IPS DF 4.7 (cell line): ENCODE data around the gene NXT1.

ENCODE experiments used
- DNase-seq: peaks from one replicate; pipeline ENCODE4 v3.0.0-alpha.2; 2013; ENCODE audit warnings: low spot score; ENCODE audit errors: extremely low read depth

Gene NXT1

GRCh38 chr20:23360531-23360930 lies 9.9 kb downstream of the NXT1 start:
- no peak for DNase-seq

GRCh38 chr20:23361119-23361475 lies 10.5 kb downstream of the NXT1 start:
- no peak for DNase-seq

- DNase-seq: peak; percentile 75
Observed at GRCh38 chr20:23361476-23362391, 11.1 kb downstream of the NXT1 start, which contains the start of gene GZF1. Gene GZF1, plus strand, starts transcription at chr20:23362182. Its CDS starts 2,202 bp downstream, at chr20:23364384.

GRCh38 chr20:23362392-23363256 lies 12.0 kb downstream of the NXT1 start:
- DNase-seq: no peak

GRCh38 chr20:23363257-23363649 lies 12.7 kb downstream of the NXT1 start:
- no peak for DNase-seq

GRCh38 chr20:23365390-23366165 lies 15.0 kb downstream of the NXT1 start:
- DNase-seq: no peak

GRCh38 chr20:23366384-23366783 lies 15.8 kb downstream of the NXT1 start:
- no peak for DNase-seq

- DNase-seq: no peak
Observed at GRCh38 chr20:23367770-23368169, 17.2 kb downstream of the NXT1 start.

GRCh38 chr20:23368316-23369071 lies 17.9 kb downstream of the NXT1 start:
- no peak for DNase-seq

GRCh38 chr20:23369072-23369823 lies 18.7 kb downstream of the NXT1 start:
- DNase-seq: no peak

- no peak for DNase-seq
Observed at GRCh38 chr20:23370274-23370673, 19.7 kb downstream of the NXT1 start.

GRCh38 chr20:23370873-23371272 lies 20.3 kb downstream of the NXT1 start:
- DNase-seq: no peak

GRCh38 chr20:23371496-23371895 lies 20.9 kb downstream of the NXT1 start:
- DNase-seq: no peak

- no peak for DNase-seq
Observed at GRCh38 chr20:23374441-23374840, 23.9 kb downstream of the NXT1 start.

- no peak for DNase-seq
Observed at GRCh38 chr20:23375827-23376226, 25.2 kb downstream of the NXT1 start.

GRCh38 chr20:23379772-23380171 lies 29.2 kb downstream of the NXT1 start:
- no peak for DNase-seq

- DNase-seq: no peak
Observed at GRCh38 chr20:23381876-23382275, 31.3 kb downstream of the NXT1 start.

- no peak for DNase-seq
Observed at GRCh38 chr20:23386304-23387117, 35.9 kb downstream of the NXT1 start.

GRCh38 chr20:23387118-23387443 lies 36.5 kb downstream of the NXT1 start:
- no peak for DNase-seq
